Endothelial cell (in vitro differentiated cells): ENCODE data around the gene XK. TPM values are rescaled to one million over a fixed set of nuclear protein-coding genes. Genes with fewer than 3 reads are reported as not detected.

Experiments
- DNase-seq: peaks from one replicate; pipeline ENCODE4 v3.0.0; 2021; ENCODE audit warnings: low spot score
- H3K27ac Mint-ChIP-seq: one replicate; pipeline ENCODE4 v1.8.0; 2021; ENCODE audit warnings: mixed read lengths, inconsistent platforms; ENCODE audit not compliant: unreplicated experiment
- H3K27me3 Mint-ChIP-seq: one replicate; pipeline ENCODE4 v1.8.0; 2021; ENCODE audit warnings: mild to moderate bottlenecking, moderate library complexity, mixed read lengths, inconsistent platforms; ENCODE audit not compliant: unreplicated experiment
- H3K36me3 Mint-ChIP-seq: one replicate; pipeline ENCODE4 v1.8.0; 2021; ENCODE audit warnings: mild to moderate bottlenecking, low read depth, mixed read lengths, inconsistent platforms; ENCODE audit not compliant: unreplicated experiment
- H3K4me1 Mint-ChIP-seq: one replicate; pipeline ENCODE4 v1.8.0; 2021; ENCODE audit warnings: mild to moderate bottlenecking, mixed read lengths, inconsistent platforms; ENCODE audit not compliant: unreplicated experiment
- H3K4me3 Mint-ChIP-seq: one replicate; pipeline ENCODE4 v1.8.0; 2021; ENCODE audit warnings: mild to moderate bottlenecking, mixed read lengths, inconsistent platforms; ENCODE audit not compliant: unreplicated experiment
- H3K9me3 Mint-ChIP-seq: one replicate; pipeline ENCODE4 v1.8.0; 2021; ENCODE audit warnings: mixed read lengths, inconsistent platforms; ENCODE audit not compliant: unreplicated experiment
- total RNA-seq: library from RNA; stranded (reverse); fragmentation: NEBNext Ultra II Directional; extraction: Animal tissue kit (Norgen Biotek cat#: 25700); gene quantifications from one replicate; pipeline ENCODE4 v1.2.1, GENCODE V29; 2021; ENCODE audit not compliant: unreplicated experiment
- TF ChIP-seq, protein P1 (sequence below): fragments of 200-600 bp; sonication (generic); IDR thresholded peaks from one replicate; pipeline ENCODE4 v1.5.0; 2021; ENCODE audit warnings: antibody characterized with exemption; ENCODE audit not compliant: unreplicated experiment

XK gene
- total RNA-seq, 1 donor from 2014 or later = 0.31 TPM

DNA sequence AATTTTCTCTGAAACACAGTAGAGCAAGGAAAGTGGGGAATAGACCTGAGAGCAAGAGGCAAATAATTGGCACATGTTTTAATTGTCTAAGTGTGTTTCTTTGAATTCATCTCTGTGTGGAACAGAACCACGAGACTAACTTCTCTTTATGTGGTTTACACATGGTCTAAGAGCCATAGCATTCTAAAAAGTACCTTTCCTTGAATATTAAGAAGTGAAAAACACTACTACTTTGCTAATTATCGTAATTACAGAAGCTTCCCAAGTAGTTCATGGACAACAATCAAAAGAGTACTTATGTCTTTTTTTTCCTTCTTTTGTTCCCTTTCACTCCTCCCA is 91.4 kb downstream of the XK start:
- Mint-ChIP-seq H3K4me3 (no peak overlapping the region), H3K9me3 (no peaks in the 10 kb centered on the region), H3K36me3 (no peaks in the 10 kb centered on the region), H3K4me1 (peaks cover 3% of the 10 kb centered on the region), H3K27ac (no peak overlapping the region), H3K27me3 (no peaks in the 10 kb centered on the region)
- TF ChIP-seq, protein P1, sequence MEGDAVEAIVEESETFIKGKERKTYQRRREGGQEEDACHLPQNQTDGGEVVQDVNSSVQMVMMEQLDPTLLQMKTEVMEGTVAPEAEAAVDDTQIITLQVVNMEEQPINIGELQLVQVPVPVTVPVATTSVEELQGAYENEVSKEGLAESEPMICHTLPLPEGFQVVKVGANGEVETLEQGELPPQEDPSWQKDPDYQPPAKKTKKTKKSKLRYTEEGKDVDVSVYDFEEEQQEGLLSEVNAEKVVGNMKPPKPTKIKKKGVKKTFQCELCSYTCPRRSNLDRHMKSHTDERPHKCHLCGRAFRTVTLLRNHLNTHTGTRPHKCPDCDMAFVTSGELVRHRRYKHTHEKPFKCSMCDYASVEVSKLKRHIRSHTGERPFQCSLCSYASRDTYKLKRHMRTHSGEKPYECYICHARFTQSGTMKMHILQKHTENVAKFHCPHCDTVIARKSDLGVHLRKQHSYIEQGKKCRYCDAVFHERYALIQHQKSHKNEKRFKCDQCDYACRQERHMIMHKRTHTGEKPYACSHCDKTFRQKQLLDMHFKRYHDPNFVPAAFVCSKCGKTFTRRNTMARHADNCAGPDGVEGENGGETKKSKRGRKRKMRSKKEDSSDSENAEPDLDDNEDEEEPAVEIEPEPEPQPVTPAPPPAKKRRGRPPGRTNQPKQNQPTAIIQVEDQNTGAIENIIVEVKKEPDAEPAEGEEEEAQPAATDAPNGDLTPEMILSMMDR = no peak
- DNase-seq = no peak

GRCh38 chrX:37779857-37780256 is 94.3 kb downstream of the XK start, which contains the start of gene CYBB:
CYBB (plus strand) TSS chrX:37780059; CDS start chrX:37780078, 19 bp downstream.
- H3K9me3 Mint-ChIP-seq = no peaks in the 10 kb centered on the region
- H3K27me3 Mint-ChIP-seq = no peaks in the 10 kb centered on the region
- H3K27ac Mint-ChIP-seq = no peak within 1 kb of the TSS
- H3K4me1 Mint-ChIP-seq = peaks cover 6% of the 10 kb centered on the region
- no peak for DNase-seq
- TF ChIP-seq, protein P1 = no peak
- no peaks in the 10 kb centered on the region for H3K36me3 Mint-ChIP-seq
- H3K4me3 Mint-ChIP-seq = no peak within 1 kb of the TSS

- Mint-ChIP-seq H3K36me3 (no peaks in the 10 kb centered on the region), H3K4me1 (peaks cover 6% of the 10 kb centered on the region), H3K9me3 (no peaks in the 10 kb centered on the region), H3K27ac (no peak overlapping the region), H3K27me3 (no peaks in the 10 kb centered on the region), H3K4me3 (no peak overlapping the region)
- DNase-seq = no peak
- TF ChIP-seq, protein P1 = no peak
These were observed 95.5 kb downstream of the XK start for GRCh38 chrX:37781081-37781480.

Other genes starting within 250 kb of the XK start
- gene LANCL3, start 114.1 kb upstream of the XK start, total RNA-seq = 0.46 TPM
- gene CYBB, start 94.3 kb downstream of the XK start, total RNA-seq = not detected
- 13.4 TPM for gene DYNLT3, start 161.8 kb downstream of the XK start, total RNA-seq